SK-N-SH (cell line): ENCODE data around the gene CEP131. TPM values are rescaled to one million over a fixed set of nuclear protein-coding genes. Genes with fewer than 3 reads are reported as not detected.

Experiments
- CTCF ChIA-PET: fragments of 300-600, 350-600 bp; formaldehyde crosslinking; extraction: SDS; loops from one replicate; lab custom pipeline; 2021; lab: Yijun Ruan, JAX
- POLR2A ChIA-PET: fragments of 350-600 bp; sonication (Branson Sonifier 250); formaldehyde crosslinking; extraction: SDS; loops from one replicate; lab custom pipeline; 2020; ENCODE audit warnings: antibody characterized with exemption, inconsistent platforms; lab: Yijun Ruan, JAX
- DNase-seq: peaks from one replicate; pipeline ENCODE4 v3.0.0; 2012
- H2AFZ ChIP-seq: fragments of 200-600 bp; sonication (generic); 2 replicates; pipeline ENCODE4 v1.8.1; 2016; ENCODE audit warnings: antibody characterized with exemption, mild to moderate bottlenecking, low read depth
- H3F3A ChIP-seq: fragments of 200-600 bp; sonication (generic); replicated peaks from 2 replicates; pipeline ENCODE3; 2016; ENCODE audit warnings: antibody characterized with exemption, mild to moderate bottlenecking; ENCODE audit not compliant: insufficient read depth
- H3K27ac ChIP-seq, 2 experiments: fragments of 200-500 bp in 1 of 2; fragments of 200-600 bp in 1 of 2; sonication (Bioruptor generic) in 1 of 2; sonication (generic), shearing (Covaris generic) in 1 of 2; 2 replicates each; pipeline versions ENCODE4 v1.5.1 to v1.6.1; 2014 to 2016; ENCODE audit warnings: low read depth in 2 of 2, inconsistent platforms in 1 of 2, low read length in 1 of 2, mild to moderate bottlenecking in 1 of 2, mixed read lengths in 1 of 2
- H3K27me3 ChIP-seq: fragments of 200-600 bp; sonication (generic), shearing (Covaris generic); 2 replicates; pipeline ENCODE4 v1.6.1; 2016; ENCODE audit warnings: mixed run types; ENCODE audit not compliant: insufficient read depth
- H3K36me3 ChIP-seq, 2 experiments: fragments of 200-500 bp in 1 of 2; fragments of 200-600 bp in 1 of 2; sonication (Bioruptor generic) in 1 of 2; sonication (generic) in 1 of 2; replicated peaks in 1 of 2; 2 replicates each; pipeline versions ENCODE3 to v1.5.1; 2014 to 2016; ENCODE audit warnings: low read length in 1 of 2, mild to moderate bottlenecking in 1 of 2; ENCODE audit not compliant: insufficient read depth in 2 of 2, control insufficient read depth in 1 of 2
- H3K4me1 ChIP-seq, 2 experiments: fragments of 200-500 bp in 1 of 2; fragments of 200-600 bp in 1 of 2; sonication (Bioruptor generic) in 1 of 2; sonication (generic), shearing (Covaris generic) in 1 of 2; 2 replicates each; pipeline versions ENCODE4 v1.5.1 to v1.6.1; 2014 to 2016; ENCODE audit warnings: low read depth in 1 of 2, low read length in 1 of 2, mixed run types in 1 of 2; ENCODE audit not compliant: insufficient read depth in 2 of 2, control insufficient read depth in 1 of 2
- H3K4me2 ChIP-seq: fragments of 200-600 bp; sonication (generic), shearing (Covaris generic); 2 replicates; pipeline ENCODE4 v1.6.1; 2017; ENCODE audit warnings: mixed run types
- H3K4me3 ChIP-seq, 2 experiments: fragments of 200-500 bp in 1 of 2; fragments of 200-600 bp in 1 of 2; sonication (Bioruptor generic) in 1 of 2; sonication (generic), shearing (Covaris generic) in 1 of 2; 2 replicates each; pipeline versions ENCODE4 v1.5.1 to v1.8.1; 2014 to 2016; ENCODE audit warnings: low read depth in 2 of 2, inconsistent platforms in 1 of 2, low read length in 1 of 2, mild to moderate bottlenecking in 1 of 2, mixed read lengths in 1 of 2, moderate library complexity in 1 of 2
- H3K79me2 ChIP-seq: fragments of 200-600 bp; sonication (generic); 2 replicates; pipeline ENCODE4 v1.8.1; 2017; ENCODE audit warnings: mild to moderate bottlenecking; ENCODE audit not compliant: insufficient read depth
- H3K9ac ChIP-seq: fragments of 200-600 bp; sonication (generic); 2 replicates; pipeline ENCODE4 v1.6.1; 2017; ENCODE audit warnings: mixed run types
- H3K9me2 ChIP-seq: fragments of 200-600 bp; sonication (generic); 2 replicates; pipeline ENCODE4 v1.6.1; 2017; ENCODE audit warnings: mixed run types
- H3K9me3 ChIP-seq: fragments of 200-600 bp; sonication (generic); 2 replicates; pipeline ENCODE4 v1.6.1; 2017; ENCODE audit warnings: mixed run types, mild to moderate bottlenecking, moderate library complexity
- H4K20me1 ChIP-seq: fragments of 200-600 bp; sonication (generic); 2 replicates; pipeline ENCODE4 v1.6.1; 2017; ENCODE audit warnings: mild to moderate bottlenecking, mixed run types; ENCODE audit not compliant: insufficient read depth
- CHD2 ChIP-seq: fragments of 150-350 bp; IDR thresholded peaks from 2 replicates; pipeline ENCODE4 v1.6.1; 2018; ENCODE audit warnings: low read length; ENCODE audit not compliant: partially characterized antibody
- ELF1 ChIP-seq: IDR thresholded peaks from 2 replicates; pipeline ENCODE4 v1.4.0; 2012
- EP300 ChIP-seq, 2 experiments: IDR thresholded peaks; 2 replicates each; pipeline versions ENCODE4 v1.4.0 to v1.6.1; 2012; ENCODE audit warnings: borderline replicate concordance in 1 of 2, low read depth in 1 of 2, low read length in 1 of 2
- EZH2phosphoT487 ChIP-seq: fragments of 200-600 bp; sonication (generic); IDR thresholded peaks from 2 replicates; pipeline ENCODE4 v1.6.1; 2017; ENCODE audit warnings: low read depth, mixed run types, mild to moderate bottlenecking, antibody characterized with exemption, moderate library complexity, borderline replicate concordance
- FOSL2 ChIP-seq: IDR thresholded peaks from 2 replicates; pipeline ENCODE4 v1.4.0; 2012; ENCODE audit warnings: low read depth, mild to moderate bottlenecking, moderate library complexity, borderline replicate concordance
- GABPA ChIP-seq: IDR thresholded peaks from 2 replicates; pipeline ENCODE4 v1.4.0; 2012; ENCODE audit warnings: low read depth, mild to moderate bottlenecking
- JUND ChIP-seq: IDR thresholded peaks from 2 replicates; pipeline ENCODE4 v1.4.0; 2012
- MAX ChIP-seq: IDR thresholded peaks from 2 replicates; pipeline ENCODE4 v1.4.0; 2012; ENCODE audit warnings: low read depth
- MEF2A ChIP-seq: IDR thresholded peaks from 2 replicates; pipeline ENCODE4 v1.4.0; 2012; ENCODE audit warnings: low read depth, borderline replicate concordance
- PBX3 ChIP-seq: IDR thresholded peaks from 2 replicates; pipeline ENCODE4; 2012
- POLR2AphosphoS5 ChIP-seq: IDR thresholded peaks from 2 replicates; pipeline ENCODE4 v1.6.1; 2012; ENCODE audit warnings: low read depth, low read length
- RFX5 ChIP-seq: IDR thresholded peaks from 2 replicates; pipeline ENCODE4 v1.6.1; 2012; ENCODE audit warnings: mild to moderate bottlenecking, improper control_type of control experiment, low read length
- RXRA ChIP-seq: IDR thresholded peaks from 2 replicates; pipeline ENCODE4 v1.4.0; 2012; ENCODE audit warnings: low read depth, mild to moderate bottlenecking, borderline replicate concordance
- SIN3A ChIP-seq: IDR thresholded peaks from 2 replicates; pipeline ENCODE4 v1.6.1; 2012; ENCODE audit warnings: low read depth, mild to moderate bottlenecking, low read length, moderate library complexity, borderline replicate concordance
- SMC3 ChIP-seq: IDR thresholded peaks from 2 replicates; pipeline ENCODE4 v1.6.1; 2012; ENCODE audit warnings: low read depth, low read length, improper control_type of control experiment
- WGBS: methylation state at CpG from one replicate; pipeline ENCODE4 v1.1.6; 2017; ENCODE audit warnings: low lambda C conversion rate; 5-methylcytosine and 5-hydroxymethylcytosine counted together
- polyA plus RNA-seq, 3 experiments: library from polyadenylated mRNA; depleted of rRNA; stranded (reverse); fragments of >200 nt; gene quantifications; 2 replicates each; pipeline ENCODE4 v1.2.3, GENCODE V29; 2012
- TF ChIP-seq, protein P1 (sequence below): IDR thresholded peaks from 2 replicates; pipeline ENCODE4 v1.4.0; 2012; ENCODE audit warnings: low read depth, borderline replicate concordance
- TF ChIP-seq, protein P2 (sequence below): IDR thresholded peaks from 2 replicates; pipeline ENCODE4 v1.4.0; 2012; ENCODE audit warnings: low read depth, borderline replicate concordance
- TF ChIP-seq, protein P3 (sequence below): fragments of 150-350 bp; IDR thresholded peaks from 2 replicates; pipeline ENCODE4 v1.6.1; 2017; ENCODE audit warnings: antibody characterized with exemption, low read length, low read depth, borderline replicate concordance

CEP131 gene
- polyA plus RNA-seq, 1 of the 3 experiments (the other 2 are of a cell fraction), result 34.8 TPM

DNA sequence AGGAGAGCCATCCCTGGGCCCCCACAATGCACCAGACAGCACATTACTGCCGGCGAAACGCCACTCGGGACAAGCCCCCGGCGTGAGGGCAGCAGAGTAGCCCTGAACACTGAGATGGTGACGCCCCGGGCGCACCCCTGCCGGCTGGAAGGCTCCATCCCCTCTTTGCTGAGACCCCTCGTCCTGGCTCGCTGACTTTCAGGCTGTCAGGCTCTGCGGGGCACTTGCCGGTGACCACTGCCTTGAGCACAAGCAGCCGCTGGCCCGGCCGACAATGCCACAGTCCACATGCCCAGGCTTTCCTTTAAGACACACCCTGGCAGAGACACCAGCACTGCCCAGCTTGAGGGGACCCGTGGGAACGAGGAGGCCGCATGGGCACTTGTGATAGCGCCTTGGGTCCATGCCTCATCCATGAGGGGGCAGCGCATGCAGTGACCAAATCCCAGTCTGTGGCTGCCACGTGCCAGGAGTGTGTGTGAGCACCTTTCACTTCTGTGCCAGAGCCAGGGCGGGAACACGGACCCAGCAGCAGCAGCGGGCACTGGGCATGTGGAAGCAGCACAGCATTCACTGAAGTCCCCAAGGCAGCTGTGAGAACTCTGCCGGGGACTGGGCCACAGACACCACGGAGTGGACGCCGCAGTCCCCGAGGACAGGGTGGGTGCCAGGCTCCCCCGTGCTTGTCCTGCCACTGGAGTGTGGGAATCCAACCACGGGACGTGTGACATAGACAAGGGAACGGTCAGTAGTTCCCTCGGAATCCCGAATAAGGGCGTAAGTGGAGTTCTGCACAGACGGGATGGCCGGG is 40.8 kb upstream of the CEP131 start:
- Histone ChIP-seq H3K27me3 (no peaks in the 10 kb centered on the region), H2AFZ (no peak overlapping the region), H4K20me1 (no peaks in the 10 kb centered on the region), H3K4me1 (peaks cover 0 to 6% of the 10 kb centered on the region in 2 experiments; a peak in 1 of 4 replicates), H3K9ac (no peak overlapping the region), H3K4me3 (no peak overlapping the region), H3K79me2 (no peaks in the 10 kb centered on the region), H3K9me3 (no peaks in the 10 kb centered on the region), H3K36me3 (peaks cover 41 to 81% of the 10 kb centered on the region in 2 experiments), H3K4me2 (no peak overlapping the region), H3K27ac (no peak overlapping the region), H3K9me2 (no peaks in the 10 kb centered on the region), H3F3A (peaks cover 3% of the 10 kb centered on the region)
- TF ChIP-seq EZH2phosphoT487 (no peak), MAX (no peak), GABPA (no peak), ELF1 (no peak), CHD2 (no peak), JUND (no peak), EP300 (IDR thresholded peaks at IDR 0.05; ENCODE audit: borderline replicate concordance in 1 of 2, low read depth in 1 of 2, low read length in 1 of 2) (no peak), PBX3 (no peak), SIN3A (no peak), POLR2AphosphoS5 (no peak), SMC3 (no peak), FOSL2 (no peak), MEF2A (no peak), RXRA (no peak), RFX5 (no peak)
- TF ChIP-seq, protein P1, sequence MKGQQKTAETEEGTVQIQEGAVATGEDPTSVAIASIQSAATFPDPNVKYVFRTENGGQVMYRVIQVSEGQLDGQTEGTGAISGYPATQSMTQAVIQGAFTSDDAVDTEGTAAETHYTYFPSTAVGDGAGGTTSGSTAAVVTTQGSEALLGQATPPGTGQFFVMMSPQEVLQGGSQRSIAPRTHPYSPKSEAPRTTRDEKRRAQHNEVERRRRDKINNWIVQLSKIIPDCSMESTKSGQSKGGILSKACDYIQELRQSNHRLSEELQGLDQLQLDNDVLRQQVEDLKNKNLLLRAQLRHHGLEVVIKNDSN, result no peak
- TF ChIP-seq, protein P2, sequence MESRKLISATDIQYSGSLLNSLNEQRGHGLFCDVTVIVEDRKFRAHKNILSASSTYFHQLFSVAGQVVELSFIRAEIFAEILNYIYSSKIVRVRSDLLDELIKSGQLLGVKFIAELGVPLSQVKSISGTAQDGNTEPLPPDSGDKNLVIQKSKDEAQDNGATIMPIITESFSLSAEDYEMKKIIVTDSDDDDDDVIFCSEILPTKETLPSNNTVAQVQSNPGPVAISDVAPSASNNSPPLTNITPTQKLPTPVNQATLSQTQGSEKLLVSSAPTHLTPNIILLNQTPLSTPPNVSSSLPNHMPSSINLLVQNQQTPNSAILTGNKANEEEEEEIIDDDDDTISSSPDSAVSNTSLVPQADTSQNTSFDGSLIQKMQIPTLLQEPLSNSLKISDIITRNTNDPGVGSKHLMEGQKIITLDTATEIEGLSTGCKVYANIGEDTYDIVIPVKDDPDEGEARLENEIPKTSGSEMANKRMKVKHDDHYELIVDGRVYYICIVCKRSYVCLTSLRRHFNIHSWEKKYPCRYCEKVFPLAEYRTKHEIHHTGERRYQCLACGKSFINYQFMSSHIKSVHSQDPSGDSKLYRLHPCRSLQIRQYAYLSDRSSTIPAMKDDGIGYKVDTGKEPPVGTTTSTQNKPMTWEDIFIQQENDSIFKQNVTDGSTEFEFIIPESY, result no peak
- TF ChIP-seq, protein P3, sequence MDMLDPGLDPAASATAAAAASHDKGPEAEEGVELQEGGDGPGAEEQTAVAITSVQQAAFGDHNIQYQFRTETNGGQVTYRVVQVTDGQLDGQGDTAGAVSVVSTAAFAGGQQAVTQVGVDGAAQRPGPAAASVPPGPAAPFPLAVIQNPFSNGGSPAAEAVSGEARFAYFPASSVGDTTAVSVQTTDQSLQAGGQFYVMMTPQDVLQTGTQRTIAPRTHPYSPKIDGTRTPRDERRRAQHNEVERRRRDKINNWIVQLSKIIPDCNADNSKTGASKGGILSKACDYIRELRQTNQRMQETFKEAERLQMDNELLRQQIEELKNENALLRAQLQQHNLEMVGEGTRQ, result no peak
- DNase-seq, result no peak
- CTCF ChIA-PET, result interaction anchor here (0.7 to 1.8 kb wide), 4 partner anchors 10 to 220 kb away, joined by 3 to 6 read pairs (median 3); no protein-coding TSS in a partner anchor
- WGBS, result 96% methylated on average over 30 of the region's 40 CpGs
- POLR2A ChIA-PET, result no interaction called here
